ENCODE results near the gene CD34. TPM values are rescaled to one million over a fixed set of nuclear protein-coding genes. Genes with fewer than 3 reads are reported as not detected.

The CD34 gene
- total RNA-seq, 1 experiment from 2014 or later: 0.35 TPM

DNA sequence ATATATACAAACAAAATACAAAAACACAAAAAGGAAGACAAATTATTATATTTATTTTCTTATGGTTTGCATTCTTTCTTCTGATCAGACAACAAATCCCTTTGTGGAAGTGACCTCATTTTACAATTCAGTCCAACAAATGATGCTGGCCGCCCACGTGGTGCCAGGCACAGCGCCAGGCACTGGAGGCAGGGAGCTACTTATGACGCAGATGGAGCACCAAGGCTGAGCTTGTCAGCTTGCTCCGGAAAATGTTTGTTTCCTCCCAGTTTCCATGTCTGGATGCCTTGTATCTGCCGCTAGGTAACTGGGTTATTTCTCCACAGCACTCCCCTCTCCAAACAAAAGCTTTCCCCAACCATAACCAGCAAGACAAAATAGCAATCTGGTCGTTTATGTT, 30.7 kb upstream of the CD34 start:
- DNase-seq: no peak
- H3K9me3 Mint-ChIP-seq: no peaks in the 10 kb centered on the region
- no peak overlapping the region for H3K14ac ChIP-seq (ENCODE audit: insufficient read depth, low read length)
- H3K4me1 Mint-ChIP-seq: no peaks in the 10 kb centered on the region
- no peaks in the 10 kb centered on the region; the same call in none of the 2 replicates for H3K27me3 Mint-ChIP-seq (ENCODE audit: low read depth)
- H2BK12ac ChIP-seq (ENCODE audit: insufficient read length, low read depth, low read length): no peak overlapping the region
- no peak overlapping the region for H3K4ac ChIP-seq (ENCODE audit: low read depth, low read length)
- no peaks in the 10 kb centered on the region for H3K36me3 Mint-ChIP-seq (ENCODE audit: insufficient read depth in 1 of 3, low read depth in 3 of 3)
- WGBS (ENCODE audit: extremely low coverage, insufficient read length, low lambda C conversion rate): no CpG with 5 or more reads among the region's 7 CpGs
- no peaks in the 10 kb centered on the region for H3K9me3 ChIP-seq (ENCODE audit: control insufficient read depth, low read depth, low read length)
- TF ChIP-seq, protein P1, sequence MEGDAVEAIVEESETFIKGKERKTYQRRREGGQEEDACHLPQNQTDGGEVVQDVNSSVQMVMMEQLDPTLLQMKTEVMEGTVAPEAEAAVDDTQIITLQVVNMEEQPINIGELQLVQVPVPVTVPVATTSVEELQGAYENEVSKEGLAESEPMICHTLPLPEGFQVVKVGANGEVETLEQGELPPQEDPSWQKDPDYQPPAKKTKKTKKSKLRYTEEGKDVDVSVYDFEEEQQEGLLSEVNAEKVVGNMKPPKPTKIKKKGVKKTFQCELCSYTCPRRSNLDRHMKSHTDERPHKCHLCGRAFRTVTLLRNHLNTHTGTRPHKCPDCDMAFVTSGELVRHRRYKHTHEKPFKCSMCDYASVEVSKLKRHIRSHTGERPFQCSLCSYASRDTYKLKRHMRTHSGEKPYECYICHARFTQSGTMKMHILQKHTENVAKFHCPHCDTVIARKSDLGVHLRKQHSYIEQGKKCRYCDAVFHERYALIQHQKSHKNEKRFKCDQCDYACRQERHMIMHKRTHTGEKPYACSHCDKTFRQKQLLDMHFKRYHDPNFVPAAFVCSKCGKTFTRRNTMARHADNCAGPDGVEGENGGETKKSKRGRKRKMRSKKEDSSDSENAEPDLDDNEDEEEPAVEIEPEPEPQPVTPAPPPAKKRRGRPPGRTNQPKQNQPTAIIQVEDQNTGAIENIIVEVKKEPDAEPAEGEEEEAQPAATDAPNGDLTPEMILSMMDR (conservative IDR thresholded peaks at IDR 0.05): no peak
- no peak overlapping the region for H3K18ac ChIP-seq (ENCODE audit: insufficient read length, low read depth, low read length)
- no peak overlapping the region for H3K9ac ChIP-seq (ENCODE audit: extremely low read depth, insufficient read length, low read length)
- H3K4me2 ChIP-seq (ENCODE audit: insufficient read depth, insufficient read length, low read length): no peak overlapping the region
- H3T11ph ChIP-seq (ENCODE audit: low read length): no peak overlapping the region
- H4K91ac ChIP-seq (ENCODE audit: insufficient read length, low read depth, low read length): no peak overlapping the region
- no peak overlapping the region for H2BK5ac ChIP-seq (ENCODE audit: insufficient read length, low read length)
- no peaks in the 10 kb centered on the region for H3K79me2 ChIP-seq (ENCODE audit: insufficient read depth, low read length)
- H2BK15ac ChIP-seq (ENCODE audit: low read depth, low read length): no peak overlapping the region
- H3K23me2 ChIP-seq (ENCODE audit: insufficient read length, low read depth, low read length, poor library complexity, severe bottlenecking): no peaks in the 10 kb centered on the region
- H4K20me1 ChIP-seq (ENCODE audit: control insufficient read depth, insufficient read depth, insufficient read length): no peaks in the 10 kb centered on the region
- H2BK20ac ChIP-seq (ENCODE audit: low read depth, low read length, poor library complexity, severe bottlenecking): no peak overlapping the region
- H3K4me3 Mint-ChIP-seq: no peak overlapping the region
- no peak overlapping the region for H3K56ac ChIP-seq (ENCODE audit: insufficient read length, low read depth, low read length)
- no peak overlapping the region for H3K23ac ChIP-seq (ENCODE audit: insufficient read length, low read depth, low read length)
- H2BK120ac ChIP-seq (ENCODE audit: low read depth, low read length, poor library complexity, severe bottlenecking): no peak overlapping the region
- H3K27ac ChIP-seq (ENCODE audit: insufficient read length, low read depth, low read length): no peak overlapping the region
- no peak overlapping the region for H4K8ac ChIP-seq (replicated peaks; ENCODE audit: insufficient read length, low read depth, low read length)
- no peak overlapping the region for H4K5ac ChIP-seq (ENCODE audit: insufficient read length, low read depth, low read length)
- no peaks in the 10 kb centered on the region for H3K4me1 ChIP-seq (ENCODE audit: insufficient read depth, low read length)
- no peaks in the 10 kb centered on the region for H3K27me3 ChIP-seq (ENCODE audit: insufficient read depth, low read length)
- H3K79me1 ChIP-seq (ENCODE audit: insufficient read depth, low read depth, low read length, poor library complexity, severe bottlenecking): no peaks in the 10 kb centered on the region
- H2AK5ac ChIP-seq (ENCODE audit: insufficient read length, low read length): no peak overlapping the region
- no peak overlapping the region for H2AFZ ChIP-seq (ENCODE audit: low read length)
- H3K27ac Mint-ChIP-seq: no peak overlapping the region

All from H9 (cell line).